H1 (cell line): Measurements from ENCODE around the gene CTIF. TPM values are rescaled to one million over a fixed set of nuclear protein-coding genes. Genes with fewer than 3 reads are reported as not detected.

Source experiments
- EZH2 ChIP-seq: fragments of 200-600 bp; sonication (generic); IDR thresholded peaks from 2 replicates; pipeline ENCODE4 v1.7.1; 2012; ENCODE audit warnings: low read depth, mild to moderate bottlenecking, moderate library complexity, low read length, inconsistent platforms; ENCODE audit not compliant: severe bottlenecking
- HDAC2 ChIP-seq, 2 experiments: fragments of 300-600 bp in 1 of 2; sonication (generic) in 1 of 2; IDR thresholded peaks; 2 replicates each; pipeline ENCODE4 v1.6.1; 2011 to 2012; ENCODE audit warnings: low read depth in 2 of 2, low read length in 2 of 2, mild to moderate bottlenecking in 2 of 2, moderate library complexity in 2 of 2, borderline replicate concordance in 1 of 2, inconsistent platforms in 1 of 2
- JUND ChIP-seq: IDR thresholded peaks from 2 replicates; pipeline ENCODE4 v1.6.1; 2011; ENCODE audit warnings: mild to moderate bottlenecking, improper control_type of control experiment, low read length
- KDM5A ChIP-seq: fragments of 200-600 bp; IDR thresholded peaks from 2 replicates; pipeline ENCODE4 v1.7.1; 2012; ENCODE audit warnings: mild to moderate bottlenecking, low read length, inconsistent platforms, mixed read lengths
- SP1 ChIP-seq: IDR thresholded peaks from 2 replicates; pipeline ENCODE4 v1.6.1; 2011; ENCODE audit warnings: low read depth, low read length
- polyA plus RNA-seq, 7 experiments: library from polyadenylated mRNA; depleted of rRNA in 3 of 7; stranded (reverse) in 5 of 7; unstranded in 2 of 7; fragments of >200 nt in 5 of 7; fragments of 200-250 nt in 2 of 7; gene quantifications; 1 replicate in 5 of 7; 2 replicates in 1 of 7; 4 replicates in 1 of 7; pipeline versions ENCODE4 v1.2.1 to v1.2.3, GENCODE V29; 2011 to 2013; ENCODE audit warnings: missing spikeins in 2 of 7, mixed read lengths in 2 of 7
- total RNA-seq: library from RNA; stranded (reverse); fragmentation: NEBNext Ultra II Directional; extraction: Animal tissue kit (Norgen Biotek cat#: 25700); gene quantifications from 2 replicates; pipeline ENCODE4 v1.2.1, GENCODE V29; 2021
- TF ChIP-seq, protein P1 (sequence below): fragments of 300-600 bp; sonication (generic); IDR thresholded peaks from 2 replicates; pipeline ENCODE4 v1.7.1; 2012; ENCODE audit warnings: low read length, moderate library complexity, mild to moderate bottlenecking, inconsistent platforms; ENCODE audit not compliant: insufficient replicate concordance
- TF ChIP-seq, protein P2 (sequence below): IDR thresholded peaks from 2 replicates; pipeline ENCODE4 v1.6.1; 2012; ENCODE audit warnings: inconsistent platforms
- TF ChIP-seq, protein P3 (sequence below): IDR thresholded peaks from 2 replicates; pipeline ENCODE4 v1.6.1; 2011; ENCODE audit warnings: low read length, improper control_type of control experiment

CTIF gene
- total and polyA plus RNA-seq, 2 of the 8 experiments (the other 6 are each of a cell fraction or from before 2014, with no cell fraction given), result 9.0 to 17.8 TPM

DNA sequence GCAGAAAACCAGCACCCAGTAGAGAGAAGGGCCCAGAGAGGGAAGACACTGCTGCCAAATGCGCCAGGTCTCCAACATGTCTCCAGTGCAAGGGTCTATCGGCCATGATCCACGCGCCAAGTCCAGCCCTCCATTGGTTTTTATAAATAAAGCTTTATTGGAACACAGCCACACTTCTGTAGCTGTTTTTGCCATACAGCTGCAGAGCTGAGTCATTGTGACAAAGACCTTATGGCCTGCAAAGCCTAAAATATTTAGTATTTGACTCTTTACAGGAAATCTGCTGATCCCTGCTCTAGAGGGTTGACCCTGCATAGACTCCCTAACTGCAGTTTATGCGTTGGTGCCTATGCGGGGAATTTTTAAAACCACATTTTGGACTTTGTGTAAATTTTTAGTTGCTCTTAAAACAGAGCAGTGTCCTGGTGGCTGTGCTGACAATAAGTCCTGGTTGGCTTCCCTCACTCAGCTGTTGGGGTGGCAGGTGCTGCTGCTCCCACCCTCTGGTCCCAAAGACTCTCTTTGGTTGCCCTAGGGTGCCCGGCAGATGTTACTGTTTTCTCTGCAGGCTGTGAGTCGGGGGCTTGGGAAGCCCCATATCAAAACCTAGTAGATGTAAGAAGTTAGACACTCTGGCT, 154.9 kb downstream of the CTIF start (continued):
- TF ChIP-seq, protein P1, sequence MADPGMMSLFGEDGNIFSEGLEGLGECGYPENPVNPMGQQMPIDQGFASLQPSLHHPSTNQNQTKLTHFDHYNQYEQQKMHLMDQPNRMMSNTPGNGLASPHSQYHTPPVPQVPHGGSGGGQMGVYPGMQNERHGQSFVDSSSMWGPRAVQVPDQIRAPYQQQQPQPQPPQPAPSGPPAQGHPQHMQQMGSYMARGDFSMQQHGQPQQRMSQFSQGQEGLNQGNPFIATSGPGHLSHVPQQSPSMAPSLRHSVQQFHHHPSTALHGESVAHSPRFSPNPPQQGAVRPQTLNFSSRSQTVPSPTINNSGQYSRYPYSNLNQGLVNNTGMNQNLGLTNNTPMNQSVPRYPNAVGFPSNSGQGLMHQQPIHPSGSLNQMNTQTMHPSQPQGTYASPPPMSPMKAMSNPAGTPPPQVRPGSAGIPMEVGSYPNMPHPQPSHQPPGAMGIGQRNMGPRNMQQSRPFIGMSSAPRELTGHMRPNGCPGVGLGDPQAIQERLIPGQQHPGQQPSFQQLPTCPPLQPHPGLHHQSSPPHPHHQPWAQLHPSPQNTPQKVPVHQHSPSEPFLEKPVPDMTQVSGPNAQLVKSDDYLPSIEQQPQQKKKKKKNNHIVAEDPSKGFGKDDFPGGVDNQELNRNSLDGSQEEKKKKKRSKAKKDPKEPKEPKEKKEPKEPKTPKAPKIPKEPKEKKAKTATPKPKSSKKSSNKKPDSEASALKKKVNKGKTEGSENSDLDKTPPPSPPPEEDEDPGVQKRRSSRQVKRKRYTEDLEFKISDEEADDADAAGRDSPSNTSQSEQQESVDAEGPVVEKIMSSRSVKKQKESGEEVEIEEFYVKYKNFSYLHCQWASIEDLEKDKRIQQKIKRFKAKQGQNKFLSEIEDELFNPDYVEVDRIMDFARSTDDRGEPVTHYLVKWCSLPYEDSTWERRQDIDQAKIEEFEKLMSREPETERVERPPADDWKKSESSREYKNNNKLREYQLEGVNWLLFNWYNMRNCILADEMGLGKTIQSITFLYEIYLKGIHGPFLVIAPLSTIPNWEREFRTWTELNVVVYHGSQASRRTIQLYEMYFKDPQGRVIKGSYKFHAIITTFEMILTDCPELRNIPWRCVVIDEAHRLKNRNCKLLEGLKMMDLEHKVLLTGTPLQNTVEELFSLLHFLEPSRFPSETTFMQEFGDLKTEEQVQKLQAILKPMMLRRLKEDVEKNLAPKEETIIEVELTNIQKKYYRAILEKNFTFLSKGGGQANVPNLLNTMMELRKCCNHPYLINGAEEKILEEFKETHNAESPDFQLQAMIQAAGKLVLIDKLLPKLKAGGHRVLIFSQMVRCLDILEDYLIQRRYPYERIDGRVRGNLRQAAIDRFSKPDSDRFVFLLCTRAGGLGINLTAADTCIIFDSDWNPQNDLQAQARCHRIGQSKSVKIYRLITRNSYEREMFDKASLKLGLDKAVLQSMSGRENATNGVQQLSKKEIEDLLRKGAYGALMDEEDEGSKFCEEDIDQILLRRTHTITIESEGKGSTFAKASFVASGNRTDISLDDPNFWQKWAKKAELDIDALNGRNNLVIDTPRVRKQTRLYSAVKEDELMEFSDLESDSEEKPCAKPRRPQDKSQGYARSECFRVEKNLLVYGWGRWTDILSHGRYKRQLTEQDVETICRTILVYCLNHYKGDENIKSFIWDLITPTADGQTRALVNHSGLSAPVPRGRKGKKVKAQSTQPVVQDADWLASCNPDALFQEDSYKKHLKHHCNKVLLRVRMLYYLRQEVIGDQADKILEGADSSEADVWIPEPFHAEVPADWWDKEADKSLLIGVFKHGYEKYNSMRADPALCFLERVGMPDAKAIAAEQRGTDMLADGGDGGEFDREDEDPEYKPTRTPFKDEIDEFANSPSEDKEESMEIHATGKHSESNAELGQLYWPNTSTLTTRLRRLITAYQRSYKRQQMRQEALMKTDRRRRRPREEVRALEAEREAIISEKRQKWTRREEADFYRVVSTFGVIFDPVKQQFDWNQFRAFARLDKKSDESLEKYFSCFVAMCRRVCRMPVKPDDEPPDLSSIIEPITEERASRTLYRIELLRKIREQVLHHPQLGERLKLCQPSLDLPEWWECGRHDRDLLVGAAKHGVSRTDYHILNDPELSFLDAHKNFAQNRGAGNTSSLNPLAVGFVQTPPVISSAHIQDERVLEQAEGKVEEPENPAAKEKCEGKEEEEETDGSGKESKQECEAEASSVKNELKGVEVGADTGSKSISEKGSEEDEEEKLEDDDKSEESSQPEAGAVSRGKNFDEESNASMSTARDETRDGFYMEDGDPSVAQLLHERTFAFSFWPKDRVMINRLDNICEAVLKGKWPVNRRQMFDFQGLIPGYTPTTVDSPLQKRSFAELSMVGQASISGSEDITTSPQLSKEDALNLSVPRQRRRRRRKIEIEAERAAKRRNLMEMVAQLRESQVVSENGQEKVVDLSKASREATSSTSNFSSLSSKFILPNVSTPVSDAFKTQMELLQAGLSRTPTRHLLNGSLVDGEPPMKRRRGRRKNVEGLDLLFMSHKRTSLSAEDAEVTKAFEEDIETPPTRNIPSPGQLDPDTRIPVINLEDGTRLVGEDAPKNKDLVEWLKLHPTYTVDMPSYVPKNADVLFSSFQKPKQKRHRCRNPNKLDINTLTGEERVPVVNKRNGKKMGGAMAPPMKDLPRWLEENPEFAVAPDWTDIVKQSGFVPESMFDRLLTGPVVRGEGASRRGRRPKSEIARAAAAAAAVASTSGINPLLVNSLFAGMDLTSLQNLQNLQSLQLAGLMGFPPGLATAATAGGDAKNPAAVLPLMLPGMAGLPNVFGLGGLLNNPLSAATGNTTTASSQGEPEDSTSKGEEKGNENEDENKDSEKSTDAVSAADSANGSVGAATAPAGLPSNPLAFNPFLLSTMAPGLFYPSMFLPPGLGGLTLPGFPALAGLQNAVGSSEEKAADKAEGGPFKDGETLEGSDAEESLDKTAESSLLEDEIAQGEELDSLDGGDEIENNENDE, result no peak
- no peak for TF ChIP-seq KDM5A
- no peak for TF ChIP-seq SP1
- no peak for TF ChIP-seq EZH2
- TF ChIP-seq JUND, result no peak
- TF ChIP-seq, protein P2, sequence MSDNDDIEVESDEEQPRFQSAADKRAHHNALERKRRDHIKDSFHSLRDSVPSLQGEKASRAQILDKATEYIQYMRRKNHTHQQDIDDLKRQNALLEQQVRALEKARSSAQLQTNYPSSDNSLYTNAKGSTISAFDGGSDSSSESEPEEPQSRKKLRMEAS, result no peak
- TF ChIP-seq, protein P3, sequence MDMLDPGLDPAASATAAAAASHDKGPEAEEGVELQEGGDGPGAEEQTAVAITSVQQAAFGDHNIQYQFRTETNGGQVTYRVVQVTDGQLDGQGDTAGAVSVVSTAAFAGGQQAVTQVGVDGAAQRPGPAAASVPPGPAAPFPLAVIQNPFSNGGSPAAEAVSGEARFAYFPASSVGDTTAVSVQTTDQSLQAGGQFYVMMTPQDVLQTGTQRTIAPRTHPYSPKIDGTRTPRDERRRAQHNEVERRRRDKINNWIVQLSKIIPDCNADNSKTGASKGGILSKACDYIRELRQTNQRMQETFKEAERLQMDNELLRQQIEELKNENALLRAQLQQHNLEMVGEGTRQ, result no peak
- TF ChIP-seq HDAC2 (IDR thresholded peaks at IDR 0.05; ENCODE audit: borderline replicate concordance in 1 of 2, low read depth in 2 of 2, low read length in 2 of 2), result no peak
- TF ChIP-seq, all 59 proteins: peak for 0
